ENCODE results near the gene GPR78.

The GPR78 gene

DNA sequence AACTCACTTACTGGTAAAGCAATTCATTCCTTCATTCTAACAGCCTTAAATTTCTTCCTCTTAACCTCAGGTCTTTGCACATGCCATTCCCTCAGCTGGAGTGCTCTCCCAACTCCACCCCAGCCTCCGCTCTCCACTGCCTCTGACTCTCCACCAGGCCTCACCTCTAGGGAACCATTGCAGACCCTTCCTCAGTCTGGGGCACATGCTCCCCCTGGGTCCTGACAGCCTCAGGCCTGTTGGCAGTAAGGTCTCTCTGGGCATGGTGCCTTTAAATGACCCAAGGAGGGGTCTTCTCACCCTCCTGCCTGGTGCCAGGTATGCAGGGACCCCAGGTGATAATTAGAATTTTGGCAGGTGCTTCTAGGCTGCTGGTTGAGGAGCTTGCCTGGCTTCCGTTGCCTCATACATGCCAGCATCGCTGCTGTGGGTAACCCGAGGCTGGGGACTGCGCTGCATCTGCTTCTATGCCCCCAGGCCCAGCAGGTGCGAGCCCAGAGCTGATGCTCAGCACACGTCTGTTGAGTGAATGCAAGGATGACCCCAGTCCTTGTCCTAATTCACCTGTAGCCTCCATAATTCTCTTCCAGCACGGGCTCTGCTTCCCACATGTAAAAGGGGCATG lies 27.5 kb upstream of the GPR78 start:
- no peak for TF ChIP-seq FOXP2 (optimal IDR thresholded peaks at IDR 0.05; ENCODE audit: borderline replicate concordance, extremely low read depth, extremely low read length, insufficient read depth)
- no peak for TF ChIP-seq SIN3A (IDR thresholded peaks at IDR 0.05; ENCODE audit: borderline replicate concordance, insufficient read depth, low read length)
- no peak for TF ChIP-seq TAF1 (IDR thresholded peaks at IDR 0.05; ENCODE audit: borderline replicate concordance, insufficient read depth, low read length)
- no peak for TF ChIP-seq POLR2AphosphoS5 (IDR thresholded peaks at IDR 0.05; ENCODE audit: low read depth, low read length)
- TF ChIP-seq REST (IDR thresholded peaks at IDR 0.05; ENCODE audit: insufficient read depth in 1 of 2, low read depth in 2 of 2, low read length in 2 of 2), result no peak

DNA sequence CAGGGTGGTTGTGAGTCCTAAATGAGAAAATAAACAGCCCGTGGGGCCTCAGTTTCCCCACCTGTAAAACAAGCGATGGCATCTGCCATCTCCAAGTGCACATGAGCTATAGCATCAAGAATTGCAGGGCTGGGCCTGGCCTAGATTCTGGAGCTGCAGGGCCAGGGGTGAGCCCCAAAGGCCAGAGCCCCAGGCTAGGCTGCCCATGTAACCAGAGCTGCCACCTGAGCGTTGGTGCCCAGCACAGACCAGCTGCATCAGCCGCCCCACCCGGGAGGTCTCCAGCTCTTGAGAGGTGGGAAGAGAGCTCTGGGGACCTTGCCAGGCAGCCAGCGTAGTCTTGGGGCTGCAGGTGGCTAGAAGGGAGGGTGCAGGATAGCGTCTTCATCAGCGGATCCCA lies 27.0 kb upstream of the GPR78 start:
- TF ChIP-seq TAF1 (IDR thresholded peaks at IDR 0.05; ENCODE audit: borderline replicate concordance, insufficient read depth, low read length) (no peak), FOXP2 (optimal IDR thresholded peaks at IDR 0.05; ENCODE audit: borderline replicate concordance, extremely low read depth, extremely low read length, insufficient read depth) (no peak), POLR2AphosphoS5 (IDR thresholded peaks at IDR 0.05; ENCODE audit: low read depth, low read length) (no peak), REST (IDR thresholded peaks at IDR 0.05; ENCODE audit: insufficient read depth in 1 of 2, low read depth in 2 of 2, low read length in 2 of 2) (no peak), SIN3A (IDR thresholded peaks at IDR 0.05; ENCODE audit: borderline replicate concordance, insufficient read depth, low read length) (no peak)

DNA sequence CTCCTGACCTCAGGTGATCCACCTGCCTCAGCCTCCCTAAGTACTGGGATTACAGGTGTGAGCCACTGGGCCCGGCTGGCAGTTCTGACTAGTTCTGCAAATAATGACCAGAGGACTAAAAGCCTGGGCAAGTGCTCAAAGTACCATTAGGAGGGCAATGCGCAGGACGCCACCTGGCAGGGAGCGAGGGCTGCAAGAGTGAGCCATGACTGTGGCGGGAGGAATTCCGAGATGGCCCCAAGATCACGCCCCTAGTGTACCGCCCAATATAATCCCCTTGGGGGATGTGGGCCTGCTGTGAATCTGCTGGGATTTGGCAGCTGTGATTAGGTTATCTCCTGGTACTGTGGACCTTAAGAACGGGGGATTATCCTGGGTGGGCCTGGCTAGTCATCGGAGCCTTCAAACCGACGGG lies 26.2 kb upstream of the GPR78 start:
- TF ChIP-seq FOXP2 (optimal IDR thresholded peaks at IDR 0.05; ENCODE audit: borderline replicate concordance, extremely low read depth, extremely low read length, insufficient read depth) (no peak), POLR2AphosphoS5 (IDR thresholded peaks at IDR 0.05; ENCODE audit: low read depth, low read length) (no peak), SIN3A (IDR thresholded peaks at IDR 0.05; ENCODE audit: borderline replicate concordance, insufficient read depth, low read length) (no peak), REST (IDR thresholded peaks at IDR 0.05; ENCODE audit: insufficient read depth in 1 of 2, low read depth in 2 of 2, low read length in 2 of 2) (no peak), TAF1 (IDR thresholded peaks at IDR 0.05; ENCODE audit: borderline replicate concordance, insufficient read depth, low read length) (no peak)

GRCh38 chr4:8554555-8555100 lies 25.6 kb upstream of the GPR78 start:
- TF ChIP-seq POLR2AphosphoS5 (IDR thresholded peaks at IDR 0.05; ENCODE audit: low read depth, low read length) (no peak), TAF1 (IDR thresholded peaks at IDR 0.05; ENCODE audit: borderline replicate concordance, insufficient read depth, low read length) (no peak)

DNA sequence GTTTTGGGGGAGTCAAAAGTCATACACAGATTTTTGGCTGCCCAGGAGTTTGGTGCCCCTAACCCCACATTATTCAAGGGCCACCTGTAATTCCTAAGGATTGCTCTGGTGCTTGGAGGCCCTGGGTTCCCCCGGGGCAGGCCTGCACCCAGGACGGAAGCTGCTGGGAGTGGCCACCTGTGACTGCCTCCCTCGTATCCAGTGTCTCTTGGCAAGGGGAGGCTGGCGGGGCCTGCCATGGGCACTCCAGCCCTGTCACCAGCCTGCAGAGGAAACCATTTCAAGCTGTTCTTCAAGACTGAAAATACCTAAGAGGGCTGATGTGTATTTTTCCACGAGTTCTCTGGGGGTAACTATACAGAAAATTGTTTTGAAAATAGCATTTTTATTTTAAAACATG lies 24.5 kb upstream of the GPR78 start:
- TF ChIP-seq SIN3A (IDR thresholded peaks at IDR 0.05; ENCODE audit: borderline replicate concordance, insufficient read depth, low read length) (no peak), FOXP2 (optimal IDR thresholded peaks at IDR 0.05; ENCODE audit: borderline replicate concordance, extremely low read depth, extremely low read length, insufficient read depth) (no peak), POLR2AphosphoS5 (IDR thresholded peaks at IDR 0.05; ENCODE audit: low read depth, low read length) (no peak), TAF1 (IDR thresholded peaks at IDR 0.05; ENCODE audit: borderline replicate concordance, insufficient read depth, low read length) (no peak), REST (IDR thresholded peaks at IDR 0.05; ENCODE audit: insufficient read depth in 1 of 2, low read depth in 2 of 2, low read length in 2 of 2) (no peak)

Data from PFSK-1 (cell line).